GM11168 (cell line): ENCODE results near the gene NANS.
"Not testable (repeated sequence)": the region's sequence is repeated elsewhere in the genome, so short reads cannot be mapped to it uniquely, and the experiment has no call there.

Source experiments
- in situ Hi-C: fragments of 300-500 bp; cut with MboI; formaldehyde crosslinking; loops from one replicate; pipeline ENCODE4 v1.12.0; 2022; ENCODE audit warnings: low sequenced_read_pairs; ENCODE audit not compliant: unreplicated experiment

Gene NANS

GRCh38 chr9:98056269-98057137 lies at the start of gene NANS:
Gene NANS (plus strand): TSS chr9:98056732. CDS start chr9:98056809, 77 bp downstream.
- in situ Hi-C loops: no loop called here

- in situ Hi-C loops: no loop called here
Measured at GRCh38 chr9:98007251-98007928, 49.1 kb upstream of the NANS start.

DNA sequence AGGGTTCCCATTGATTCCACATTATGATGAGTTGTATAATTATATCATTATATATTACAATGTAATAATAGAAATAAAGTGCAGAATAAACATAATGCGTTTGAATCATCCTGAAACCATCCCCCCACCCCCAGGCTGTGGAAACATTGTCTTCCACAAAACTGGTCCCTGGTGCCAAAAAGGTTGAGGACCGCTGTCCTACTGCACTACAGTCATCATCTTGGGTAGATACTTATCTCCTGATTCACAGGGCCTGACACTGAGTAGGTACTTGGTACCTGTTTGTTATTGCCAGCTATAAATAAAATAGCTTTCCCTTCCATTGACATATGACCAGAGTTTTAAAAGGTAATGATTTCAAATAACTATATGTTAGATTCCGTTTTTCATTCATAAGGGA lies 47.8 kb upstream of the NANS start:
- in situ Hi-C loops: no loop called here

GRCh38 chr9:98009437-98009836 lies 47.1 kb upstream of the NANS start:
- in situ Hi-C loops: no loop called here

- in situ Hi-C loops: no loop called here
Measured at GRCh38 chr9:98009936-98010335, 46.6 kb upstream of the NANS start.

GRCh38 chr9:98010445-98010844 lies 46.1 kb upstream of the NANS start:
- in situ Hi-C loops: no loop called here

- in situ Hi-C loops: no loop called here
Measured at GRCh38 chr9:98011122-98011521, 45.4 kb upstream of the NANS start.

- in situ Hi-C loops: no loop called here
Measured at GRCh38 chr9:98016137-98016680, 40.3 kb upstream of the NANS start.

GRCh38 chr9:98017306-98017705 lies 39.2 kb upstream of the NANS start:
- in situ Hi-C loops: no loop called here

GRCh38 chr9:98018347-98018746 lies 38.2 kb upstream of the NANS start:
- in situ Hi-C loops: no loop called here

DNA sequence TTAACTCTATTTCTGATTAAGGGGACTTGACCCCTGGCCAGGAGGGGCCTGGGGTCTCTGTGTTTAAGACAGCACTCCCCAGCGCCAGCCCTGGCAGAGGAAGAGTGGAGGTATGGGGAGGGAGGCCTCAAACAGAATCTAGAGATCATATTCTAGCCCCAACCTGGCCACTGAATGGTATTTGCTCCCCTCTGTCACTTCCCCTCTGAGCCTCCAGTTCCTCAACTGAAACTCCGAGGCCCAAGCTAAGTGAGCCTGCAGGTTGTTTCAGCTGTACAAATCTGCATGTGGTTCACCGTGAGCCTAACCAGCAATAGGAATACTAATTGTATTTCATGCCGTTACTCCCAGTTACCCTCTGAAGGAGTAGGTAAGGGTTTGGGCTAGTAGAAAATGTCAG lies 37.4 kb upstream of the NANS start:
- in situ Hi-C loops: no loop called here

GRCh38 chr9:98019869-98020268 lies 36.7 kb upstream of the NANS start:
- in situ Hi-C loops: not testable (repeated sequence)

- in situ Hi-C loops: no loop called here
Measured at GRCh38 chr9:98020476-98021145, 35.9 kb upstream of the NANS start.

- in situ Hi-C loops: no loop called here
Measured at GRCh38 chr9:98021306-98022040, 35.1 kb upstream of the NANS start.

- in situ Hi-C loops: no loop called here
Measured at GRCh38 chr9:98022447-98022846, 34.1 kb upstream of the NANS start.

- in situ Hi-C loops: no loop called here
Measured at GRCh38 chr9:98024702-98025101, 31.8 kb upstream of the NANS start.

DNA sequence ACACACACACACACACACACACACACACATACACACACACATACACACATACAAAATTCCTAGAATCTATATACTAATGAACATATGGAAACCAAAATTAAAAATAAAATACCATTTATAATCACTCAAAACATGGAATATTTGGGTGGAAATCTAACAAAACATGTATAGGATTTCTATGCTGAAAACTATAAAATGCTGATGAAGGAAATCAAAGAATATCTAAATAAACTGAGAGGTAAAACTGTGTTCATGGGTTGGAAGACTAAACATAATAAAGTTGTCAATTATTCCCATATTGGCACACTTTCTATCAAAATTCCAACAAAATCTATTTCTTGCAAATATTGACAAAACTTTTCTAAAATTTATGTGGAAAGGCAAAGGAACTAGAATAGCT lies 25.4 kb upstream of the NANS start:
- in situ Hi-C loops: no loop called here

GRCh38 chr9:98031935-98032334 lies 24.6 kb upstream of the NANS start:
- in situ Hi-C loops: no loop called here

DNA sequence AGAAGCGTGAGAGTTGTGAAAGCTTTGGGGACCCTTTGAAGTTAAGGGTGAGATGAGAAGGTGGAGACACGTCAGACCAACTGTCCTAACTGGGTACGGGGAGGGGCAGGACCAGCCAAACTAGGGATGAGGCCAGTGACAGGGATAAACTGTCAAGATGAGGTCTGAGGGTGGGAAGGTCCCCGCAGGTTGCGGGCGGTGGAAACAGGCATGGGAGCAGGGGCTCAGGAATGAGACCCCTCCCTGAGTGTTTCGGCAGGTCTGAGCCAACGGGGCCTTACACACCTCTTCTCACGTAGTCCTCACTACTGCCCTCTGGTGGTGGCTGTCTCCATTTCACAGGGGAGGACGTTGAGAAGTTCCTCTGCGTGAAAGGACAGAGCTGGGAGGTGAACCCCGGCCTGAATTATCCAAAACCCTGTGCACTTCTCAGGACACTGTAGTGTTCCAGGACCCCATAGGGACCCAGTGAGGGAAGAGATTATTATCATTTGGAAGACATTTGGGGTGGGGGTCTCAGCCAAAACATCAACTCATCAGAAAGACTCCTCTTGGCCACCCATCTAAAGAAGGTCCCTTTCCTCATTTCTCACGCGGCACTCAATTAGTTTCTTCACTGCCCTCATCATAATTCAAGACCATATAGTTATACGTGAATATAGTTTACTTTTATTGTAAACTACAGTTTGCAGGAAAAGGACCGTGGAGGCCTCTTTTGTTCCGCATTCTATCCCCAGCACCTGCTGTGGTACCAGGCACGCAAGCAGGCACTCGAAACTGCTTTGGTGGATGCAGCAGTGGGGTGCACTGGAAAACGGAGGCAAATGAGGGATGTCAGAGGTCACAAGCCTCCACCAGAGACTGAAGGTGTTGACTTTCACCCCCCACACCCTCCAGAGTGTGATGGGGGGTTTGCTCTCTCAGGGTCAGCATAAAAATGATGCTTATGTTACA lies 21.7 kb upstream of the NANS start:
- in situ Hi-C loops: no loop called here
